ENCODE measurements around the gene NYAP1.
"Not testable (repeated sequence)": the region's sequence is repeated elsewhere in the genome, so short reads cannot be mapped to it uniquely, and the experiment has no call there.

The NYAP1 gene

GRCh38 chr7:100513212-100513810, 29.6 kb downstream of the NYAP1 start:
- DNase-seq (ENCODE audit: low read depth, low spot score): no peak

GRCh38 chr7:100515072-100515532, 31.4 kb downstream of the NYAP1 start:
- no peak for DNase-seq (ENCODE audit: low read depth, low spot score)

- peak; percentile 49 for DNase-seq (ENCODE audit: low read depth, low spot score)
Observed at GRCh38 chr7:100516135-100516812, 32.5 kb downstream of the NYAP1 start.

GRCh38 chr7:100517305-100517704, 33.6 kb downstream of the NYAP1 start:
- no peak for DNase-seq (ENCODE audit: low read depth, low spot score)

- DNase-seq (ENCODE audit: low read depth, low spot score): no peak
Observed at GRCh38 chr7:100519580-100519979, 35.9 kb downstream of the NYAP1 start.

GRCh38 chr7:100520138-100520537, 36.4 kb downstream of the NYAP1 start:
- DNase-seq (ENCODE audit: low read depth, low spot score): no peak

GRCh38 chr7:100521076-100521475, 37.3 kb downstream of the NYAP1 start:
- DNase-seq (ENCODE audit: low read depth, low spot score): no peak

- not testable (repeated sequence) for DNase-seq (ENCODE audit: low read depth, low spot score)
Observed at GRCh38 chr7:100521909-100522593, 38.3 kb downstream of the NYAP1 start.

- DNase-seq (ENCODE audit: low read depth, low spot score): not testable (repeated sequence)
Observed at GRCh38 chr7:100523192-100523591, 39.5 kb downstream of the NYAP1 start.

- not testable (repeated sequence) for DNase-seq (ENCODE audit: low read depth, low spot score)
Observed at GRCh38 chr7:100528108-100528866, 44.6 kb downstream of the NYAP1 start.

- DNase-seq (ENCODE audit: low read depth, low spot score): no peak
Observed at GRCh38 chr7:100532165-100533022, 48.7 kb downstream of the NYAP1 start.

- not testable (repeated sequence) for DNase-seq (ENCODE audit: low read depth, low spot score)
Observed at GRCh38 chr7:100535982-100536381, 52.3 kb downstream of the NYAP1 start.

- not testable (repeated sequence) for DNase-seq (ENCODE audit: low read depth, low spot score)
Observed at GRCh38 chr7:100536695-100537094, 53.0 kb downstream of the NYAP1 start.

- no peak for DNase-seq (ENCODE audit: low read depth, low spot score)
Observed at GRCh38 chr7:100538348-100538653, 54.6 kb downstream of the NYAP1 start.

GRCh38 chr7:100538654-100539435, 55.1 kb downstream of the NYAP1 start, which contains the start of gene AGFG2:
TSS of gene AGFG2 (plus strand) at chr7:100539203. CDS start at chr7:100539347, 144 bp downstream.
- peak; percentile 100 for DNase-seq (ENCODE audit: low read depth, low spot score)

- no peak for DNase-seq (ENCODE audit: low read depth, low spot score)
Observed at GRCh38 chr7:100539436-100540006, 55.8 kb downstream of the NYAP1 start.

- no peak for DNase-seq (ENCODE audit: low read depth, low spot score)
Observed at GRCh38 chr7:100540073-100540723, 56.5 kb downstream of the NYAP1 start.

- DNase-seq (ENCODE audit: low read depth, low spot score): not testable (repeated sequence)
Observed at GRCh38 chr7:100541309-100541708, 57.6 kb downstream of the NYAP1 start.

GRCh38 chr7:100543586-100543985, 59.9 kb downstream of the NYAP1 start:
- DNase-seq (ENCODE audit: low read depth, low spot score): no peak

Measured in brain pericyte (primary cell).